Fibroblast of the aortic adventitia (primary cell): ENCODE data around the gene F2RL1. TPM values are rescaled to one million over a fixed set of nuclear protein-coding genes. Genes with fewer than 3 reads are reported as not detected.
A peak's percentile ranks its signal among the peaks of the same experiment; 100 is the strongest.
"Not testable (repeated sequence)": the region's sequence is repeated elsewhere in the genome, so short reads cannot be mapped to it uniquely, and the experiment has no call there.

Source experiments
- DNase-seq: peaks from one replicate; pipeline ENCODE4 v3.0.0-alpha.2; 2010; ENCODE audit warnings: low read depth
- H3K4me3 ChIP-seq: 2 replicates; pipeline ENCODE4 v1.5.1; 2011; ENCODE audit warnings: low read depth, mild to moderate bottlenecking, control low read depth, low read length, moderate library complexity
- CTCF ChIP-seq: IDR thresholded peaks from 2 replicates; pipeline ENCODE4 v1.5.1; 2011; ENCODE audit warnings: mild to moderate bottlenecking, low read length, control low read depth, inconsistent platforms; ENCODE audit not compliant: insufficient read depth
- total RNA-seq: library from RNA; depleted of rRNA; stranded (reverse); fragments of >200 nt; gene quantifications from 2 replicates; pipeline ENCODE4 v1.2.3, GENCODE V29; 2012; ENCODE audit warnings: low replicate concordance

F2RL1 gene
- total RNA-seq, 1 donor, result 35.1 TPM

DNA sequence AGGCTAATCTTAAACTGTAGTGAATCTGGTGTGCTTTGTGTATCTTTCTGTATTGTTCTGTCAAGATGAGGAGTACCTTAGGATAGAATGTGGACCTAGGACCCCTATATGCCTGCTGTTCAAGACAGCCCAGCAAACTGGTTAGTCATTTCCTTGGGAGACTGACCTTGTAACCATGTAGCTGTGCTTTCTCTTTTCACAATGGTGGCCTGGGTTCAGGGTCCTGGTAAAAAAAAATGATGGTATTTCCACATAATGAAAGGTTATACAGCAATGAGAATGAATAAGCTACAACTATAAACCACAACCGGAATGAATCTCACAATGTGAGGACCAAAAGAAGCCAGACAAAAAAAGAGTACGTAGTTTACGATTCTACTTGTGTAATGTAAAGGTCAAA is 36.4 kb upstream of the F2RL1 start:
- H3K4me3 ChIP-seq, result no peak overlapping the region
- DNase-seq, result no peak
- TF ChIP-seq CTCF, result no peak

- peak; percentile 100 for DNase-seq
- TF ChIP-seq CTCF, result no peak
- H3K4me3 ChIP-seq, result no peak overlapping the region
Observed at GRCh38 chr5:76787237-76787636, 31.6 kb upstream of the F2RL1 start.

- no peak for TF ChIP-seq CTCF
- no peak overlapping the region for H3K4me3 ChIP-seq
- DNase-seq, result no peak
Observed at GRCh38 chr5:76788362-76788761, 30.5 kb upstream of the F2RL1 start.

DNA sequence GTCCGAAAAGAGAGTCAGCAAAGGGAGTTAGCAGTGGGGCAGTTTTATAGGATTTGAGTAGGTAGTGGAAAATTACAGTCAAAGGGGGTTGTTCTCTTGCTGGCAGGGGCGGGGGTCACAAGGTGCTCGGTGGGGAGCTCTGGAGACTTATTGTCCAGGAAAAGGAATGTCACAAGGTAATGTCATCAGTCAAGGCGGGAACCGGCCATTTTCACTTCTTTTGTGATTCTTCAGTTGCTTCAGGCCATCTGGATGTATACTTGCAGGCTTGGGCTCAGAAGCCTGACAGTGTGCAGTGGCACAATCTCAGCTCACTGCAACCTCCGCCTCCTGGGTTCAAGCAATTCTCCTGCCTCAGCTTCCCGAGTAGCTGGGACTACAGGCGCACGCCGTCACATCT is 29.6 kb upstream of the F2RL1 start:
- DNase-seq, H3K4me3 ChIP-seq: not testable (repeated sequence)

- no peak for TF ChIP-seq CTCF
- H3K4me3 ChIP-seq, result no peak overlapping the region
- no peak for DNase-seq
Observed at GRCh38 chr5:76789991-76790581, 28.7 kb upstream of the F2RL1 start.

DNA sequence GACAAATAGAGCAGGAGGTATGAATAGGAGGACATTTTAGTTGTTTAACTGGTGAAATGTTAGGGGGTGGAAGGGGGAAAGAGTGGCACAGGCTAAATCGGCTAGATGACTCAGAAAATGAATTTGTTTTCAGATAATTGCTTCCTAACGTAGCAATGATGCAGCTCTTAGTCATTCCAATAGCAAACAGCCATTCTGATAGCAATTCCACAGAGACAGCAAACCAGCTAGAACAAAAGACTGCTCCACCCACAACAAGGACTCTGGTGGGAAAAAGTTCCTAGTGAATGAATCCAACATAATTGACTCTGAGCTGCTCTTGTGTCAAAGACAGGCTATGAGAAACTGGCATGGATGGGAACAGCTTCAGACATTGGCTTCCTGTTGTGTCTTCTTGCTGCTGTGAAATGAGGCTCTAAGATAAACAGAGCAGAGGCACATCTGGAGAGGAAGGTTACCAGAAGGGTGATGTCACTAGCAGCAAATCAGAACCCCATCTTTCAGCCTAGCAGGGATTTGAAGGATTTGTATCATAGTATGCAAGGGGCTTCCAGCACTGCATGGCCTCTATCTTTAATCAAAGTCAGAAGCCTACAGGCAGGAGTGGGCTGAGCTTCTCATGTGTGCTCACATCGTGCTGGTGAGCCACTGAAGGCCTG is 28.1 kb upstream of the F2RL1 start:
- peak; percentile 100 for DNase-seq
- no peak for TF ChIP-seq CTCF
- H3K4me3 ChIP-seq, result no peak overlapping the region

GRCh38 chr5:76791461-76791860 is 27.4 kb upstream of the F2RL1 start:
- TF ChIP-seq CTCF, result no peak
- no peak overlapping the region for H3K4me3 ChIP-seq
- DNase-seq, result peak; percentile 48
